22Rv1 (cell line): ENCODE results near the gene CETP.

Experiments used
- H3K27ac ChIP-seq: fragments of 450-650 bp; 2 replicates; pipeline ENCODE4 v1.5.1; 2017
- CTCF ChIP-seq: fragments of 450-650 bp; IDR thresholded peaks from 2 replicates; pipeline ENCODE4 v1.5.1; 2017; ENCODE audit warnings: mild to moderate bottlenecking
- ZFX ChIP-seq: fragments of 450-650 bp; IDR thresholded peaks from 2 replicates; pipeline ENCODE4 v1.6.1; 2017; ENCODE audit warnings: antibody characterized with exemption, borderline replicate concordance

The CETP gene

GRCh38 chr16:57028086-57028485, 66.3 kb downstream of the CETP start:
- TF ChIP-seq ZFX (no peak), CTCF (no peak)
- H3K27ac ChIP-seq = no peak overlapping the region

GRCh38 chr16:57029161-57030160, 67.7 kb downstream of the CETP start:
- TF ChIP-seq ZFX = no peak
- TF ChIP-seq CTCF = no peak

GRCh38 chr16:57030346-57030902, 68.7 kb downstream of the CETP start:
- no peak overlapping the region for H3K27ac ChIP-seq
- no peak for TF ChIP-seq CTCF
- no peak for TF ChIP-seq ZFX

More at GRCh38 chr16:57029161-57030160, 67.7 kb downstream of the CETP start:
- no peak overlapping the region for H3K27ac ChIP-seq

GRCh38 chr16:57031156-57031555, 69.4 kb downstream of the CETP start:
- no peak overlapping the region for H3K27ac ChIP-seq
- TF ChIP-seq ZFX = no peak
- TF ChIP-seq CTCF = no peak

- TF ChIP-seq ZFX = no peak
- no peak for TF ChIP-seq CTCF
- no peak overlapping the region for H3K27ac ChIP-seq
Observed at GRCh38 chr16:57032346-57032745, 70.6 kb downstream of the CETP start.

GRCh38 chr16:57032931-57033330, 71.2 kb downstream of the CETP start:
- no peak overlapping the region for H3K27ac ChIP-seq
- TF ChIP-seq ZFX (no peak), CTCF (no peak)
